NB4 (cell line): ENCODE measurements around the gene YEATS4.

Experiments used
- DNase-seq: peaks from one replicate; pipeline ENCODE4 v3.0.0; 2010; ENCODE audit warnings: low read depth
- H3K4me3 ChIP-seq: one replicate; pipeline ENCODE4 v1.5.1; 2011; ENCODE audit warnings: mild to moderate bottlenecking, low read depth, low read length, moderate library complexity
- MYC ChIP-seq: IDR thresholded peaks from 2 replicates; pipeline ENCODE4 v1.6.1; 2011; ENCODE audit warnings: low read depth, low read length
- POLR2A ChIP-seq: IDR thresholded peaks from 2 replicates; pipeline ENCODE4 v1.6.1; 2011; ENCODE audit warnings: mild to moderate bottlenecking; ENCODE audit not compliant: insufficient read length; ENCODE audit errors: extremely low read depth
- TF ChIP-seq, protein P1 (sequence below): IDR thresholded peaks from 2 replicates; pipeline ENCODE4 v1.6.1; 2011; ENCODE audit warnings: low read depth, low read length
- TF ChIP-seq, protein P2 (sequence below): IDR thresholded peaks from one replicate; pipeline ENCODE4 v1.5.1; 2012; ENCODE audit warnings: low read depth, low read length

YEATS4 gene

DNA sequence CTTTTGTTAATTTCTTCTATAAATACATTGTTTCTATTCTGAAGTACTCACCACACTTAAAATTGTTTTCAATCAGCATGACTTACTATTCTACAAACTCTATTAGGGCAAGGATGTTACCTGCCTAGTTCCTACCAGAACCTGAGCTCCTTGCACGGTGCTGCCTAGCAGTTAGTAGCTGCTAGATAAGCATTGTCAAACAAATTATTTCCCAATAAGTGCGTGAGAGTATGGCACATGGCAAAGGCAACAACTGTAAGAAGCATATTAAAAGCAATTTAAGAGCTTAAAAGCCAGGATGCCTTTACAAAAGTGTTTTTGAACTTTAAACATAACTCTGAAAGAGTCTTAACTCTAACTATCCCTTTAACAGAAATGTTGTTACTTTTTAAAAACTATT, 19.5 kb upstream of the YEATS4 start:
- TF ChIP-seq, protein P1, sequence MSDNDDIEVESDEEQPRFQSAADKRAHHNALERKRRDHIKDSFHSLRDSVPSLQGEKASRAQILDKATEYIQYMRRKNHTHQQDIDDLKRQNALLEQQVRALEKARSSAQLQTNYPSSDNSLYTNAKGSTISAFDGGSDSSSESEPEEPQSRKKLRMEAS = no peak
- TF ChIP-seq POLR2A (no peak), MYC (no peak)
- TF ChIP-seq, protein P2, sequence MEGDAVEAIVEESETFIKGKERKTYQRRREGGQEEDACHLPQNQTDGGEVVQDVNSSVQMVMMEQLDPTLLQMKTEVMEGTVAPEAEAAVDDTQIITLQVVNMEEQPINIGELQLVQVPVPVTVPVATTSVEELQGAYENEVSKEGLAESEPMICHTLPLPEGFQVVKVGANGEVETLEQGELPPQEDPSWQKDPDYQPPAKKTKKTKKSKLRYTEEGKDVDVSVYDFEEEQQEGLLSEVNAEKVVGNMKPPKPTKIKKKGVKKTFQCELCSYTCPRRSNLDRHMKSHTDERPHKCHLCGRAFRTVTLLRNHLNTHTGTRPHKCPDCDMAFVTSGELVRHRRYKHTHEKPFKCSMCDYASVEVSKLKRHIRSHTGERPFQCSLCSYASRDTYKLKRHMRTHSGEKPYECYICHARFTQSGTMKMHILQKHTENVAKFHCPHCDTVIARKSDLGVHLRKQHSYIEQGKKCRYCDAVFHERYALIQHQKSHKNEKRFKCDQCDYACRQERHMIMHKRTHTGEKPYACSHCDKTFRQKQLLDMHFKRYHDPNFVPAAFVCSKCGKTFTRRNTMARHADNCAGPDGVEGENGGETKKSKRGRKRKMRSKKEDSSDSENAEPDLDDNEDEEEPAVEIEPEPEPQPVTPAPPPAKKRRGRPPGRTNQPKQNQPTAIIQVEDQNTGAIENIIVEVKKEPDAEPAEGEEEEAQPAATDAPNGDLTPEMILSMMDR = no peak
- peak; percentile 54 for DNase-seq

DNA sequence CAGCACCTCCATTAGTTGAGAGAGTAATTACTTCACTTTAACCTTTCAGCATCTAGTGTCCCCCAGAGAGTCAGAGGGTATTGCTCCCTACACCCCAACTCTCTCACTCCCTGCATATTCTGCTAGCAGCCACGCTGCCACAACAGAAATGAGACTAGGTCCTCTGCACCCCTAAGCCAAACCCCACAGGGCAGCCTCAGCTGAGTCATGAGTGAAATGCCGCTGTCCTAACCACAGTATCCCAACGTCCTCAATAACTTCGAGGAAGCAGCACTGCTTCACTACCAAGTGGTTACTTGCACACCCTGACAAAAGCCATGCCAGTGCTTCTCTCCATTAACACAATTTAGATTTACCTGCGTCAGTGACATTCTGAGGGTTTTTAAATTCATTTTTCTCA, 18.2 kb upstream of the YEATS4 start:
- H3K4me3 ChIP-seq = peak overlapping the region; percentile 30
- peak; percentile 94 for DNase-seq
- TF ChIP-seq POLR2A = no peak
- TF ChIP-seq, protein P1 = peak; percentile 41; the same call in 1 of the 2 replicates
- TF ChIP-seq, protein P2 = no peak
- peak; percentile 29; the same call in 1 of the 2 replicates for TF ChIP-seq MYC

More for the DNA sequence above, 19.5 kb upstream of the YEATS4 start:
- no peak overlapping the region for H3K4me3 ChIP-seq

DNA sequence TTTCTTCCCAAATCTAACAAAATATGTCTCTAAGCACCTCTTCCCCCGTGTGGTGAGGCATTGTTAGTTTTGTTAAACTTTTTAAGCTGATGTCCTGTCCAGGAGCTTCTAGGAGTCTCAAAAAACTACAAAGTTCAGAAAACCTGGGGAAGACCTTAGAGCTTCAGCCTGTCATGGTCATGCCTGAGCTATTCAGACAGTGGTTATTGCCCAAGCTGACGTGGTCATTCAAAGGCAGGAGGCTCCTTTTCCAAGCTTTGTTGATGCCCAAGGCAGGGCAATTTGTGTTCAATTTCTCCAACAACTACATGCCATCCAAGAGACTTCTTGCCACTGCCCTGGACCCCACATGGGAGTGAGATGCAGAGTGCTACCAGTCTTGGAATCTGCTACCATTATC, 17.1 kb upstream of the YEATS4 start:
- TF ChIP-seq POLR2A = no peak
- TF ChIP-seq, protein P2 = no peak
- no peak for TF ChIP-seq MYC
- TF ChIP-seq, protein P1 = no peak
- peak; percentile 46 for DNase-seq
- no peak overlapping the region for H3K4me3 ChIP-seq

DNA sequence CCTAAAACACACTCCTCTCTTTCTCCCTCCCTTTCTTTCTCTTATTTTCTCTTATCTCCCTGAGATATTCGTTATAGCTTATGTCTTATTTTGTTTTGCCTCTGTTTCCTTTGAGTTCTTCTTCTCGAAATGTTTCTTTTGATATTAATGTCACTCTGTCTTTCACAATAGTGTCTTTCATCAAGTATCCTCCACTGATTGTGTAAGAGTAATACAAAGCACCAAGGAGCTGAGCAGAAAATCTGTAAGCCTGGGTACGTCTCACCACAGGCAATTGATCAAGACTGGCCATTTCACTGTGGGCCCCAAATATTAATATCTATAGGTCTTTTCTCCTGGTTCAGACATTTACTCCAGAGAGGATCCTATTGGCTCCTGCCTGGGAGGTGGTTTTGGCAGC, 16.2 kb upstream of the YEATS4 start:
- DNase-seq = peak; percentile 75
- H3K4me3 ChIP-seq = no peak overlapping the region
- no peak for TF ChIP-seq MYC
- TF ChIP-seq POLR2A = no peak
- TF ChIP-seq, protein P2 = no peak
- TF ChIP-seq, protein P1 = no peak

DNA sequence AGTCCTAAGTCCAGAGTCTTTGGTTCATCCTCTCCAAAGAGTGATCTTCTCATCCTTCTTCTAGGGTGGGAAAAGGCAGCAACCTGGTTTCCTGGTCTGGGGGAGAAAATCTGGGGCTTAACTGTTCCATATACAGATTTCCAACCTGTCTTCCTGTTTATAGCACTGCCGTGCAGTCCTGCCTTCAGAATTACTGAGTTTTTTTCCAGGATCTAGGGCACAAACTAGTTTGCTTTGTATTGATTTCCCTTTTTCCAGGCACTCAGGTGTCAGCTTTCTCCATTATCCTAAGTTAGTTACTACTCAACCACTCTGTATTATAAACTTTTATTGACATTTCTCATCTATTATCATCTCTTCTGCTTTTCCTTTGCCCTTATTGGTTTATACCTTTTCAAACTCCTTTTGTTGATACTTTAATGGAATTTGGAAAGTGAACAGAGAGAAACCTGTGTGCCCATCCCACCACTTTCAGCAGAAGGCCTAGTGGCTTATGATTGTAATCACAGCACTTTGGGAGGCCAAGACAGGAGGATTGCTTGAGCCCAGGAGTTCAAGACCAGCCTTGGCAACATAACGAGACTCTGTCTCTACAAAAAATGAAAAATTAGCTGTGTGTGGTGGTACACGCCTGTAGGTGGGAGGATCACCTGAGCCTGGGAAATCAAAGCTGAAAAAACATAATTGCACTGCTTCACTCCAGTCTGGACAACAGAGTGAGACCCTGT, 15.5 kb upstream of the YEATS4 start:
- no peak overlapping the region for H3K4me3 ChIP-seq
- no peak for DNase-seq
- TF ChIP-seq, protein P1 = no peak
- TF ChIP-seq POLR2A (no peak), MYC (no peak)
- TF ChIP-seq, protein P2 = no peak
